Cardiac muscle cell (in vitro differentiated cells and primary cell): ENCODE data around the gene FOXL2. TPM values are rescaled to one million over a fixed set of nuclear protein-coding genes. Genes with fewer than 3 reads are reported as not detected.

Experiments used
- DNase-seq, 2 donors: peaks; one replicate each; pipeline versions ENCODE4 v3.0.0 to v3.0.0-alpha.2; 2010 to 2017; ENCODE audit warnings: low read depth in 1 of 2, low spot score in 1 of 2
- H3K27ac ChIP-seq: fragments of 200-600 bp; sonication (generic); 2 replicates; pipeline ENCODE4 v1.5.1; 2016
- H3K27me3 ChIP-seq: fragments of 200-600 bp; sonication (generic); 2 replicates; pipeline ENCODE4 v1.6.0; 2016; ENCODE audit warnings: control low read depth
- H3K36me3 ChIP-seq: fragments of 200-600 bp; sonication (generic); 2 replicates; pipeline ENCODE4 v1.5.1; 2016; ENCODE audit warnings: control low read depth
- H3K4me1 ChIP-seq: fragments of 200-600 bp; sonication (generic); 2 replicates; pipeline ENCODE4 v1.8.1; 2017; ENCODE audit warnings: low read depth, mild to moderate bottlenecking, mixed run types
- H3K4me3 ChIP-seq: fragments of 200-600 bp; sonication (generic); 2 replicates; pipeline ENCODE4 v1.5.1; 2016; ENCODE audit warnings: mild to moderate bottlenecking
- H3K9me3 ChIP-seq: fragments of 200-600 bp; sonication (generic); 2 replicates; pipeline ENCODE4 v1.5.1; 2017; ENCODE audit warnings: low read depth, mild to moderate bottlenecking, control low read depth
- CTCF ChIP-seq: IDR thresholded peaks from 2 replicates; pipeline ENCODE4 v1.5.1; 2012; ENCODE audit warnings: low read depth, mild to moderate bottlenecking, low read length
- polyA plus RNA-seq: library from polyadenylated mRNA; unstranded; fragments of >200 nt; fragmentation: Nextera tagmentation; extraction: Ambion mirVana; gene quantifications from 2 replicates; pipeline ENCODE4 v1.2.1, GENCODE V29; 2016
- total RNA-seq: library from RNA; depleted of rRNA; stranded (reverse); fragments of >200 nt; gene quantifications from 2 replicates; pipeline ENCODE4 v1.2.3, GENCODE V29; 2016

The FOXL2 gene
- total and polyA plus RNA-seq, 2 experiments from 2014 or later: not detected

- Histone ChIP-seq H3K36me3 (no peaks in the 10 kb centered on the region), H3K9me3 (no peaks in the 10 kb centered on the region), H3K27me3 (peaks cover 100% of the 10 kb centered on the region), H3K4me3 (peak overlapping the region; percentile 31), H3K27ac (no peak overlapping the region), H3K4me1 (peaks cover 5% of the 10 kb centered on the region)
- DNase-seq: peak; percentile 59 to 70
- TF ChIP-seq CTCF: no peak
These were observed 3.2 kb upstream of the FOXL2 start for GRCh38 chr3:138950006-138950644.

- peak overlapping the region; percentile 31 for H3K4me3 ChIP-seq
- H3K9me3 ChIP-seq: no peaks in the 10 kb centered on the region
- peaks cover 11% of the 10 kb centered on the region for H3K4me1 ChIP-seq
- no peaks in the 10 kb centered on the region for H3K36me3 ChIP-seq
- no peak for DNase-seq
- no peak overlapping the region for H3K27ac ChIP-seq
- no peak for TF ChIP-seq CTCF
- H3K27me3 ChIP-seq: peaks cover 100% of the 10 kb centered on the region
These were observed 2.6 kb upstream of the FOXL2 start for GRCh38 chr3:138949445-138950005.

DNA sequence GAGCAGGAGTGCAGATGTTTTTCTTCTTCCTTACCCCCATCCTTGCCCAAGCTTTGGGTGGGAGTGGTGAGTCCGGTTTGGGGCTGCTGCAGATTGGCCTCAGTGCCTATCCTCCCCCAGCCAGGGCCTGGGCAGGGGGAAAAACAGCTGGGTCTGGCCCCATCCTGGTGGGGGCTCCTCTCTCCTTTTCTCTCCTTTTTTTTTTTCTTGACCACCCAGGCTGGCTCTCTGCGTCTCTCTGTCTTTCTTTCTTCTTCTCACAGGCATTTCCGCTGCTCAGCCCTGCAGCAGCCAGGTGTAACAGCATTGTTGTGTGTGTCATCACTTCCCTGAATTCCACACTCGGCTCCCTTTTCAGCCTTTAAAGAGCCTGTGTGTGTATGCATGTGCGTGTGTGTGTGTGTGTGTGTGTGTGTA is 2.1 kb upstream of the FOXL2 start:
- no peak for TF ChIP-seq CTCF
- no peak overlapping the region for H3K4me3 ChIP-seq
- peaks cover 11% of the 10 kb centered on the region for H3K4me1 ChIP-seq
- H3K27ac ChIP-seq: no peak overlapping the region
- no peaks in the 10 kb centered on the region for H3K36me3 ChIP-seq
- no peak for DNase-seq
- H3K27me3 ChIP-seq: peaks cover 100% of the 10 kb centered on the region
- no peaks in the 10 kb centered on the region for H3K9me3 ChIP-seq

DNA sequence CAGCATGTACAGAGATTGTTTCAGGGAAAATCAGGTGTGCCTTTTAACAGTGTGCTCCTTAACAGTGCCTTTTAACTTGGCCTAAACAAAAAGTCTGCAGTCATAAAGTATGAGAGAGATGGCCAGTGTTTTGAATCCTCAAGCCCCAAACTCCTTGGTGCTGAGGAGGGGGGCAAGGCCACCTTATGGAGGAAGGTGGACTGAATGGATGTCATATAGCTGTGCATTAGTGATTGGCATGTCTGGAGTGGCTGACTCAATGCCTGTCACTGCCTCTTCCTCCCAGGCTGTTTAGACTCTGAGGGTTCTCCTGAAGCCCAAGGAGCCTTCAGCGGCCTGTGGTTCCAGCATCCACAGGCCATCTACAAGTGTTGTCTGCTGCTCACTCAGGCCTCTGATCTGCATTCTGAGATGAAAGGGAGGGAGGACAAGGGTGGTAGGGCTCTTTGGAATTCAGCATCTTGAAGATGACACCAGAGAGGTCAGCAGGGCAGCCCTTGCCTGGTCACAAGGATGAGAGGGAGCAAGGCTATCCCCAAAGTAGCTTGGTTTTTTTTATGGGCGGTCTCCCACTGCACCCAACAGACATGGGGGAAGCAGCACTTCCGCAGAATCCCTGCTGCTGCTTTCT is 1.5 kb upstream of the FOXL2 start:
- TF ChIP-seq CTCF: no peak
- Histone ChIP-seq H3K27ac (no peak overlapping the region), H3K4me3 (no peak overlapping the region), H3K36me3 (no peaks in the 10 kb centered on the region), H3K9me3 (no peaks in the 10 kb centered on the region), H3K4me1 (peaks cover 11% of the 10 kb centered on the region), H3K27me3 (peaks cover 100% of the 10 kb centered on the region)
- no peak for DNase-seq

GRCh38 chr3:138947495-138948121 is 671 bp upstream of the FOXL2 start:
- H3K9me3 ChIP-seq: no peaks in the 10 kb centered on the region
- no peak for DNase-seq
- H3K4me1 ChIP-seq: peaks cover 11% of the 10 kb centered on the region
- H3K27me3 ChIP-seq: peaks cover 100% of the 10 kb centered on the region
- H3K36me3 ChIP-seq: no peaks in the 10 kb centered on the region
- no peak overlapping the region for H3K27ac ChIP-seq
- TF ChIP-seq CTCF: no peak
- peak overlapping the region; percentile 33 for H3K4me3 ChIP-seq
